Measurements from ENCODE around the gene RPL7A. TPM values are rescaled to one million over a fixed set of nuclear protein-coding genes. Genes with fewer than 3 reads are reported as not detected.

Gene RPL7A
- total and polyA plus RNA-seq, 2 of the 4 experiments (the other 2 are of a cell fraction), result 3,220 to 4,096 TPM

GRCh38 chr9:133342069-133342406 is 6.0 kb upstream of the RPL7A start:
- Histone ChIP-seq H3K14ac (replicated peaks; ENCODE audit: low read depth, low read length) (no peak overlapping the region), H3K4me3 (ENCODE audit: insufficient read depth, low read depth, low read length) (no peak overlapping the region), H3K9me3 (ENCODE audit: control insufficient read depth, insufficient read depth, low read length) (no peaks in the 10 kb centered on the region), H3K36me3 (ENCODE audit: control insufficient read depth, insufficient read depth, low read length) (peaks cover 63% of the 10 kb centered on the region), H4K91ac (ENCODE audit: insufficient read depth, low read depth, low read length) (no peak overlapping the region), H4K8ac (ENCODE audit: low read depth in 2 of 2, low read length in 2 of 2) (no peak overlapping the region), H3K79me1 (ENCODE audit: low read depth in 1 of 2, low read length in 2 of 2) (peaks cover 15 to 39% of the 10 kb centered on the region in 2 experiments; a peak in 3 of 4 replicates), H3K4me1 (ENCODE audit: control insufficient read depth, insufficient read depth, low read length) (peaks cover 7% of the 10 kb centered on the region), H2BK20ac (ENCODE audit: low read depth, low read length) (no peak overlapping the region), H3K4me2 (ENCODE audit: low read depth, low read length) (no peak overlapping the region), H3K4ac (ENCODE audit: low read depth, low read length) (no peak overlapping the region), H2BK15ac (ENCODE audit: low read depth, low read length) (no peak overlapping the region), H3K27ac (ENCODE audit: insufficient read depth, low read length) (no peak overlapping the region), H2AK5ac (ENCODE audit: low read depth, low read length) (no peak overlapping the region), H3K9me1 (ENCODE audit: insufficient read depth, low read length) (peaks cover 3% of the 10 kb centered on the region; the same call in 1 of the 2 replicates), H4K5ac (ENCODE audit: low read depth, low read length) (no peak overlapping the region), H3K27me3 (ENCODE audit: control insufficient read depth, insufficient read depth, low read length) (no peaks in the 10 kb centered on the region), H3K18ac (ENCODE audit: low read depth, low read length) (no peak overlapping the region), H3K9ac (ENCODE audit: low read depth, low read length) (no peak overlapping the region), H3K23ac (ENCODE audit: low read depth, low read length) (no peak overlapping the region), H4K20me1 (ENCODE audit: insufficient read depth, low read length) (peaks cover 10% of the 10 kb centered on the region; the same call in 1 of the 2 replicates), H2AK9ac (replicated peaks; ENCODE audit: low read depth, low read length, poor library complexity) (no peak overlapping the region), H2AFZ (replicated peaks; ENCODE audit: low read length, poor library complexity) (no peak overlapping the region), H2BK5ac (ENCODE audit: low read depth, low read length, poor library complexity, severe bottlenecking) (no peak overlapping the region), H3K56ac (ENCODE audit: extremely low read depth, insufficient read depth, low read length) (no peak overlapping the region), H2BK120ac (ENCODE audit: low read depth, low read length) (no peak overlapping the region)
- POLR2A ChIA-PET (ENCODE audit: unreplicated experiment), result no interaction called here
- in situ Hi-C loops (cut with MboI; ENCODE audit: low sequenced_read_pairs), result no loop called here
- no peak for ATAC-seq (ENCODE audit: low read depth)
- TF ChIP-seq CTCF (conservative IDR thresholded peaks at IDR 0.05; ENCODE audit: low read depth, low read length) (0 out of 2 replicates have a peak, but pooled peaks have one; percentile 15), SMC3 (IDR thresholded peaks at IDR 0.05; ENCODE audit: low read depth, low read length) (no peak)
- whole genome bisulfite sequencing, 2 experiments (ENCODE audit: extremely low coverage in 2 of 2, insufficient read length in 1 of 2), result 93% methylated on average over 6 of the region's 12 CpGs; no CpG with 5 or more reads in 1 of the 2 experiments
- DNase-seq, result no peak
- intact Hi-C loops (cut with micrococcal nuclease), result no loop called here
- BruUV-seq (replicated peaks), result no TSS peak
- CTCF ChIA-PET, result interaction anchor here (0.6 kb wide), 2 partner anchors 13 to 22 kb away, joined by 3 read pairs; no protein-coding TSS in a partner anchor
- dilution Hi-C loops (cut with HindIII; ENCODE audit: low sequenced_read_pairs, unreplicated experiment), result no loop called here

Data from IMR-90 (cell line).